GM10266 (cell line): ENCODE results near the gene RHBDD3.

Experiments used
- DNase-seq: peaks from one replicate; pipeline ENCODE4 v3.0.0; 2012; ENCODE audit errors: extremely low spot score
- CTCF ChIP-seq: IDR thresholded peaks from 2 replicates; pipeline ENCODE4 v1.5.1; 2012; ENCODE audit warnings: mild to moderate bottlenecking, low read depth; ENCODE audit not compliant: control insufficient read depth, insufficient read depth; ENCODE audit errors: missing control alignments

The RHBDD3 gene

GRCh38 chr22:29216873-29217666 is 50.7 kb downstream of the RHBDD3 start:
- TF ChIP-seq CTCF = no peak
- DNase-seq = no peak

- TF ChIP-seq CTCF = no peak
- DNase-seq = no peak
These were observed 51.5 kb downstream of the RHBDD3 start for GRCh38 chr22:29216011-29216872.

GRCh38 chr22:29215012-29215860 is 52.5 kb downstream of the RHBDD3 start:
- no peak for DNase-seq
- no peak for TF ChIP-seq CTCF

- no peak for TF ChIP-seq CTCF
- no peak for DNase-seq
These were observed 53.5 kb downstream of the RHBDD3 start for GRCh38 chr22:29214232-29214631.

- no peak for TF ChIP-seq CTCF
- no peak for DNase-seq
These were observed 54.3 kb downstream of the RHBDD3 start for GRCh38 chr22:29213493-29213892.

- TF ChIP-seq CTCF = no peak
- no peak for DNase-seq
These were observed 55.0 kb downstream of the RHBDD3 start for GRCh38 chr22:29212743-29213142.
